Measurements from ENCODE around the gene SOWAHD. TPM values are rescaled to one million over a fixed set of nuclear protein-coding genes. Genes with fewer than 3 reads are reported as not detected.

The SOWAHD gene
- total RNA-seq, 6 experiments from 2014 or later, result 0.19 to 1.2 (median 0.29) TPM; not detected in 1

DNA sequence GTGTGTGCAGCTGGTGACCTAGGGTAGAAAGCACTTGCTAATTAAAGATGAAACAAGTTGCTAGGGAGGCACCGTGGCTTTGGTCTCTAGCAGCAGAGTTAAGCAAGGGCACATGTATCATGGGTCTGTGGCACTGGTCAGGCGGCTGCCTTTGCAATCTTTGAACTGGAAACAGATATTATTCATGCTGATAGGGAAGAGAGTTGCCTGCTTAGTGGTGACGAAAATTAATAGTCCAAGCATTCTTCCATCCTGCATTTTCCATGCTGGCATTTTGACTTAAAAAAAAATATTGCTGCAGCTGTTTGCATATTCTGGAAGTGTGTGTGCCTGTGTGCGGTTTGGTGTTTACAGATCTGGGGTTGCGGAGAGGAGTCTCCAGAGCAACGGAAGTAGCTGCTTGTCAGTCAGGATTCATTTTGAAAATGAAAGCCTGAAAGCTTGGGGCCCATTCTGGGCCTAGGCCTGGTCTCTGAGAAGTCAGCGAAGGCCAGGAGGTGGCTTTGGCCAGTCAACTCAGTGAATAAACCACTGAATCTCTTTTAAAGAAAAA is 2.3 kb upstream of the SOWAHD start:
- DNase-seq (no peak), ATAC-seq (peak in 2 of 4 donors; percentile 15 to 33)
- Histone ChIP-seq H3K9me3 (no peaks in the 10 kb centered on the region), H3K27me3 (no peaks in the 10 kb centered on the region), H3K36me3 (no peaks in the 10 kb centered on the region), H3K4me1 (no peaks in the 10 kb centered on the region), H3K27ac (peak overlapping the region in 1 of 3 donors; percentile 3), H3K4me3 (no peak overlapping the region)
- intact Hi-C loops (cut with DNase I), result no loop called here
- WGBS (ENCODE audit: insufficient coverage, low coverage, low lambda C conversion rate, missing lambda C conversion rate), result 12% methylated on average over 2 of the region's 7 CpGs
- TF ChIP-seq, protein P1, sequence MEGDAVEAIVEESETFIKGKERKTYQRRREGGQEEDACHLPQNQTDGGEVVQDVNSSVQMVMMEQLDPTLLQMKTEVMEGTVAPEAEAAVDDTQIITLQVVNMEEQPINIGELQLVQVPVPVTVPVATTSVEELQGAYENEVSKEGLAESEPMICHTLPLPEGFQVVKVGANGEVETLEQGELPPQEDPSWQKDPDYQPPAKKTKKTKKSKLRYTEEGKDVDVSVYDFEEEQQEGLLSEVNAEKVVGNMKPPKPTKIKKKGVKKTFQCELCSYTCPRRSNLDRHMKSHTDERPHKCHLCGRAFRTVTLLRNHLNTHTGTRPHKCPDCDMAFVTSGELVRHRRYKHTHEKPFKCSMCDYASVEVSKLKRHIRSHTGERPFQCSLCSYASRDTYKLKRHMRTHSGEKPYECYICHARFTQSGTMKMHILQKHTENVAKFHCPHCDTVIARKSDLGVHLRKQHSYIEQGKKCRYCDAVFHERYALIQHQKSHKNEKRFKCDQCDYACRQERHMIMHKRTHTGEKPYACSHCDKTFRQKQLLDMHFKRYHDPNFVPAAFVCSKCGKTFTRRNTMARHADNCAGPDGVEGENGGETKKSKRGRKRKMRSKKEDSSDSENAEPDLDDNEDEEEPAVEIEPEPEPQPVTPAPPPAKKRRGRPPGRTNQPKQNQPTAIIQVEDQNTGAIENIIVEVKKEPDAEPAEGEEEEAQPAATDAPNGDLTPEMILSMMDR (IDR thresholded peaks at IDR 0.05), result no peak
- no peak for TF ChIP-seq POLR2A (IDR thresholded peaks at IDR 0.05)

DNA sequence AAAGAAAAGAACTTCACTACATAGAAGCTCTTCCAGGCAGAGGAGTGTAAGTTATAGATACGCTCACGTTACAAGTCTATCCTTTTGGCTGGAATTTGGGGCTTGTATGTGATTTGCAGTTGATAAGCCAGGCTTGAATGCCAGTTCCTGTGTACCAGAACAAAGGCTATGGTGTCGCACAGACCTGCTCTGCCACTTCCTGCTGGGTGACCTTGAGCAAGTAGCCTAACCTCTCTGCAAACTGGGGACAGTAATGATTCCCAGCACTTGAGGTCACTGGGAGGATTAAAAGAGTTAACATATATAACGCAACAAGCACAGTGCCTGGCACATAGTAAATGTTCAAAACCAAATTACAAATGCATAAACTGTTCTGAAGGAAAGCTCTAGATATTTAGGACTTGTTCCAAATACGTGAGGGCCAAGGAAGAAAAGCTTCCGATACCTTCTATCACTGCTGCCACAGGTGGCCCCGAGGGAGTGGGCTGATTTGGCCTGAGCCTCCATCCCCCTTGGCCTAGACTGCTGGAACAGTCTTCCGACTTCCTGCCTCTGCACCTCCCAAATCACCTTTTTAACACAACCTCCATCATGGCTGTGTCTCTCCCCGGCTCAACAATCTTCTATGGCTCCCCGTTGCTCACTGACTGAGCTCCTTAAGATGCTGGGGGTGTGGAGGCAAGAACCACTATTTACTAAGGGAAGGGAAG is 1.3 kb upstream of the SOWAHD start:
- Histone ChIP-seq H3K9me3 (no peaks in the 10 kb centered on the region), H3K4me3 (no peak overlapping the region), H3K36me3 (no peaks in the 10 kb centered on the region), H3K27ac (no peak overlapping the region), H3K27me3 (no peaks in the 10 kb centered on the region), H3K4me1 (no peaks in the 10 kb centered on the region)
- ATAC-seq, result no peak
- no peak for DNase-seq
- 55% methylated on average over 7 of the region's 10 CpGs for WGBS (ENCODE audit: insufficient coverage, low coverage, low lambda C conversion rate, missing lambda C conversion rate)
- intact Hi-C loops (cut with DNase I), result no loop called here
- TF ChIP-seq, protein P1 (IDR thresholded peaks at IDR 0.05), result no peak
- no peak for TF ChIP-seq POLR2A (IDR thresholded peaks at IDR 0.05)

DNA sequence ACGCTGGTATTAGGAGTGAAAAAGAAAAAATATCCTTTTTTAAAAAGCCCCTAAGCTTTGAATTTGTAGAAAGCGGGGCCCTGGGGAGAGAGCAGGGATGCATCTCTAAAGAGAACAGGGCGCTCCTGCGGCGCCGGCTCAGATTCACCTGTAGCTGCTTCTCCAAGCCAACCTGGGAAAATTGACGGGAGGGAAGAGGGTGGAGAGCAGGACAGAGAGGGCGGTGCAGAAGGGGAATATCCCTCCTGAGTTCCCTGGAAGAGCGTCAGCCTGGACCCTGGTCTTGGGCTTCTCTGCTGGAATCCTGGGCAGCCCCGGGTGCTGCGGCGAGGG is 776 bp upstream of the SOWAHD start:
- 61% methylated on average over 8 of the region's 12 CpGs for WGBS (ENCODE audit: insufficient coverage, low coverage, low lambda C conversion rate, missing lambda C conversion rate)
- H3K36me3 ChIP-seq, result no peaks in the 10 kb centered on the region
- H3K27me3 ChIP-seq, result no peaks in the 10 kb centered on the region
- intact Hi-C loops (cut with DNase I), result no loop called here
- no peaks in the 10 kb centered on the region for H3K9me3 ChIP-seq
- DNase-seq (no peak), ATAC-seq (no peak)
- peak overlapping the region in 1 of 3 donors; percentile 39 for H3K4me3 ChIP-seq
- H3K27ac ChIP-seq, result no peak overlapping the region
- TF ChIP-seq, protein P1 (IDR thresholded peaks at IDR 0.05), result no peak
- no peak for TF ChIP-seq POLR2A (IDR thresholded peaks at IDR 0.05)
- no peaks in the 10 kb centered on the region for H3K4me1 ChIP-seq

DNA sequence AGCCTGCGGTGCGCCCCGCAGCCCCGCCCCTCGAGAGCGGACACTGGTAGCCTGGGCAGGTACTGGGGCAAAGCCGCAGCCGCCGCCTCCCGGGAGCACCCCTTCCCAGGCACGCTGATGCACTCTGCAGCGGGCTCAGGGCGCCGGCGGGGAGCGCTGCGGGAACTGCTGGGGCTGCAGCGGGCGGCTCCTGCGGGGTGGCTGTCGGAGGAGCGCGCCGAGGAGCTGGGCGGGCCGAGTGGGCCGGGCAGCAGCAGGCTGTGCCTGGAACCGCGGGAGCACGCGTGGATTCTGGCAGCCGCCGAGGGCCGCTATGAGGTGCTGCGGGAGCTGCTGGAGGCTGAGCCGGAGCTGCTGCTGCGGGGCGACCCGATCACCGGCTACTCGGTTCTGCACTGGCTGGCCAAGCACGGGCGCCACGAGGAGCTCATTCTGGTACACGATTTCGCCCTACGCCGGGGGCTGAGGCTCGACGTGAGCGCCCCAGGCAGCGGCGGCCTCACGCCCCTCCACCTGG is 401 bp downstream of the SOWAHD start:
- Histone ChIP-seq H3K9me3 (no peaks in the 10 kb centered on the region), H3K4me3 (peak overlapping the region; percentile 39 to 56 (median 40)), H3K36me3 (no peaks in the 10 kb centered on the region), H3K27me3 (no peaks in the 10 kb centered on the region), H3K27ac (no peak overlapping the region), H3K4me1 (no peaks in the 10 kb centered on the region)
- TF ChIP-seq POLR2A (IDR thresholded peaks at IDR 0.05), result no peak
- TF ChIP-seq, protein P1 (IDR thresholded peaks at IDR 0.05), result no peak
- peak; percentile 46 to 65 (median 55) for ATAC-seq
- WGBS (ENCODE audit: insufficient coverage, low coverage, low lambda C conversion rate, missing lambda C conversion rate), result no CpG with 5 or more reads among the region's 54 CpGs
- intact Hi-C loops (cut with DNase I), result no loop called here
- DNase-seq, result peak in 1 of 3 donors; percentile 47

Measured in right lobe of liver (tissue), 6 donors.